HG03135 (cell line): Measurements from ENCODE around the gene GNPDA2.
"Not testable (repeated sequence)": the region's sequence is repeated elsewhere in the genome, so short reads cannot be mapped to it uniquely, and the experiment has no call there.

Experiments
- ATAC-seq: cut with Tn5 transposase; IDR thresholded peaks from one replicate; pipeline ENCODE4 v1.9.1; 2021; ENCODE audit warnings: mild to moderate bottlenecking, moderate library complexity; ENCODE audit not compliant: unreplicated experiment

GNPDA2 gene

DNA sequence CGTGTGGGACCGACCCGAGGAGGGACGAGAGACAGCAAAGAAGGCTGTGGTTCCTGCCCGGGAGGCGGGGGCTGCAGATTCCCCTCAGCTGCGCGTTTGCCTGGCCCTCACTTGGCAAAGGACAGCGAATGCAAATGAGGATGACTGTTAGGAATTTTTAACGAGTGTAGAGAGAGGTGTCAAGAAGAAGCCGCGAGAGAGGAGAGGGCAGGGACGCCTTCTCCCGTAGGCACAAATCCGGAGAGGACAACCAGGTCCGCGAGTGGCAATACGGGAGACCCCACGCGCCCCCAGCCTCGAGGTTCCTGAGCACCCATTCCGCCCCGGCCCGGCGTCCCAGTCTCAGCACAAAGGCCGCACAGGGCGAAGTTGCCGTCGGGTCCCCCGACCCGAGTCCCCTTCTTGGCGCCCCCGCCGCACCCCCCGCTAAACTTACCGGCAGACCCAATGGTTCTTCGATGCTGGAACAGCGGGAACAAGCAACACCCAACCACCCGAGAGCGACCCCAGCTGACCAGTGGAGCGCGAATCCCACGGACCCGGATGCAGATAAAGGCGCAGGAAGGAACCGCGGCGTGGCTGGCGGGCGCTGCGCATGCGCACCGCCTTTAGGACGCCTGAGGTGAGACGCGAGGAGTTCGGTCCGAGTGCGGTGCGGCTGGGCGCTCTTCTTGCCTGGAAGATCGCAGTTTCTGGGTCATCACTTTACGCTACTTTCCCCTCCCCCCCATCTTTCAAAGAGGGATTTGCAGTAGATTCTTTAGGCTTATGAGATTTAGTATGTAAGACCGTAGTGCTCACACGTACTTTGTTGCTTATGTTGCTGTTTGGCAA, at the start of gene GNPDA2:
Gene GNPDA2 (minus strand): TSS at position 519 of the 834 bp plus-strand sequence. CDS start 4,349 bp downstream, outside the sequence.
- ATAC-seq: peak; percentile 93

DNA sequence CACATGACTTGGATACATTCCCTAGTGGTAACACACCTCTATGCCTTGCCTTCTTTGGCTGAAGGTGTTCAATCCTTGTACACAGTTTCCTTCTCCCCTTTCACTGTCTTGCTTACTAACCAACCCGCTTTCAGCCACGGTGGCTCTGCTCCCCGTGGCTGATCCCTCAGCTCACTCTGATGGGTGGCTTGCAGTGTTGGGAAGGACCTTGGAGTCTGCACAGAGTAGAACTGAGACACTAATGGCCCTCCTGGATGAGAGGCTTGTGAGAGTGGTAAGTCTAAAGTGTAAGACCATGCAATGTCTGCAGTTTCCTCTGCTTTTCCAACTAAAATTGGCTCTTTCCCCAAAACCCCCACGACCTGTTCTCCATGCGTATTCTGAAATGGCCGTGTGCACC, 46.0 kb upstream of the GNPDA2 start:
- no peak for ATAC-seq

DNA sequence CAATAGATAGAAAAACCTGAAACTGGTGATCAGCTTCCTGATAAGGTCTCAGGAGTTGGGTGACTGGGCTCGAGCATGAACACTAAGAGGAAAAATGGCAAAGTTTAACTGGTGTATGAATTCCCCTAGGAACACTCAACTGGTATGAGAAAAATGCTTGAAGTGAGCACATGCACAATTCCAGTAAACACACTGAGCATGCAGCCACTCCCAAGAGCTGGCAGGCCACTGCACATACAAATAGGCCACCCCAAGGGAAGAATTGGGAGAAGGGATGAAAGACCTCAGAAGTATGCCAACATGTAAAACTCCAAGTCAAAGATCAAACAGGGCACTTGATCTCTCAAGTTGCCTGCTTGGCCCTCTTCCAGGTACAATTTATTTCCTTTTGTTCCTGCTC, 45.4 kb upstream of the GNPDA2 start:
- no peak for ATAC-seq

DNA sequence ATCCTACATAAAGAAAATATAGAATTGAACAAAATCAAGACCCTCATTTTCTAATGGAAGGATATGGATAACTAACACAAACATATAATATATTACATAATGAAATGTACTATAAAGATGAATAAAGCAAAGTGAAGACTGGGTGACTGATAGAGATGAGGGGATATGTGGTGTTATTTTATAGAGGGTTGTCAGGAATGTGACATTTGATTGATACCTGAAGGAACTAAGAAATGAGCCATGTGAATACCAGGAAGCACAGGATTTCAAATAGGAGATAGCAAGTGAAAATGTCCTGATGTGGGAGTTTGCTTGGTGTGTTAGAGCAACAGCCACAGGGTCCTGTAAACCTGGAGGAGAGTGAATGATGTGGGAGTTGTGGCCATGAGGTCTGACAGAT, 40.1 kb upstream of the GNPDA2 start:
- no peak for ATAC-seq

DNA sequence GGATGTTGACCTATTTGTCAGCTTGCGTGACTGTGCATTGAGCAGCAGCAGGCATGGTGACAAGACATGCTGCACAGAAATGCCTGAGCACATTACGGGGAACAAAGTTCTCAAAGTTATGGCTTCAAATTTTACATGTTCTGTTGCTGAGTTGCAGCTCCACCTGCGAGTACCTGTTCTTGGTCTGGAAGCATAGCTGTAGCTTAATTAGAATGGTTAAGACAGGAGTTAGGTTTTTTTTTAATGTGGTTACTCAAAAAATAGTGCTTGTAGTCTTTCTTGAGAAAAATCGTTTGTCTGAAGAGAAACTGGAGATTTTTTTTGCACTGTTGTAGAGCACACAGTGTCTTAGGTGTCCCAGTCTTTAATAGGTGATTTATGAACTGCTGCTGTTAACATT, 38.8 kb upstream of the GNPDA2 start:
- no peak for ATAC-seq

DNA sequence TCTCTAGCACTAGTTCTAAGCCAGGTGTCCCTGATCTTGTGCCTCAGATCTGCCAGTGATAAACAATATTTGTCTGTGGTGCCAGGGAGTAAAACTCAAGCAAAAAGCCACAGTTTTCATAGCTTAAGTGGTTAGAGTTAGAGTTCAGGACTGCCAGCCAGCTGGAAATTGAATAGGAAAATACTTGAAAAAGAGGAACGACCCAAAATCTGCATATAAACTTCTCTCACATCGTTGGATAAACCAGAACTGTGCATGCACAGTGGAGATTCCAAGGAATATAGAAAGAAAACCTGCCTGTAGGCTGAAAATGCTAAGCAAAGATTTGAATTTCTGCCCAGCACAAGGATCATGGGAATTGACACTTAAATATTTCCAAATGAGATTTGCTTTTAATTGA, 35.0 kb upstream of the GNPDA2 start:
- ATAC-seq: no peak

DNA sequence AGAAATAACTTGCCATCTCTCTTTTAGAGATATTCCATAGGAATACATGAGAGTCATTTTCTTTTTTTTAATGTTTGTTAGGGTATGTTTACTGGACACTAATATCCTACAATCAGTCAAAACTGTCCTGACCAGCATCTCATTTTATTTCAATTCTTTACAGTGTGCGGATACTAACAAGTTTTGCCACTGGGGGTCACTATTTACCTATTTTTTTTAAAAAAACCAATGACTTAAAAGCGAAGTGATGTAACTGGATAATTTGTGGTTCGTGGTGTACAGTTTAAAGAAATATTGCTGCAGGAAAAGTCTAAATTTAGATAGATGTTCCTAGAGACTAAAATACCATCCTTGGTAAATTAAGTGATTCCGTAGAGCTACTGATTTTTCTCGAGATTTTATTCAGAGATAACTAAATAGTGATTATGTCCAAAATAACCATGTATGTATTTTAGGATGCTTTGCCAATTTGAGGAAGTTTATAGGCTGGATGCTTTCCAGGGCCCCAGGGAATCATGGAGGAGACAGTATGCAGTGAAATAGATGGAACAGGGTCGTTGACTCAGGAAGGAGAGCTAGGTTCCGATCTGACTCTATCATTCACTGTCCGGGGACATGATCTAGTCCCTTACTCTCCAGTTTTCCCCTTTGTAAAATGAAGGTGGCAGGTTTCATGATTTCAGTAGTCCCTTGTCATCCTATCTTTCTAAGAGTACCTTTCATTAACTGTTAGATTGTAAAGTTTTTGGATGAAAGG, 34.0 kb upstream of the GNPDA2 start:
- peak; percentile 79 for ATAC-seq

DNA sequence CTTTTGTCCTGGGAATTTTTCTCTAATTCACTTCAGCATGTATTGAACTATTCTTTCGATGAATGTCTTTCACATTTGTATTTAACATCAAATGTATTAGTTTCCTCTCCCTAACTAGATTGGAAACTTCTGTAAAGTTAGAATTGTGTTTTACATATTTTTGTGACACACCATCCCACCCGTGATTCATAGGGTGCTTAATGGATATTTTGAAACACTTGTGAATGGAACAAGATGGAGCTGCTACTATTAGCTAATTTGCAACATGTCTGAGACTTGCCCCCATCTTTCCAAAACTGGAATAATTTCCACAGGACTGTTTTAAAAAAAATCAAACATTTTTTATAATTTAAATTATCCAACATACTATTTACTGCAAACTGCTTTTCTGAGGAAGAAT, 30.2 kb upstream of the GNPDA2 start:
- no peak for ATAC-seq

DNA sequence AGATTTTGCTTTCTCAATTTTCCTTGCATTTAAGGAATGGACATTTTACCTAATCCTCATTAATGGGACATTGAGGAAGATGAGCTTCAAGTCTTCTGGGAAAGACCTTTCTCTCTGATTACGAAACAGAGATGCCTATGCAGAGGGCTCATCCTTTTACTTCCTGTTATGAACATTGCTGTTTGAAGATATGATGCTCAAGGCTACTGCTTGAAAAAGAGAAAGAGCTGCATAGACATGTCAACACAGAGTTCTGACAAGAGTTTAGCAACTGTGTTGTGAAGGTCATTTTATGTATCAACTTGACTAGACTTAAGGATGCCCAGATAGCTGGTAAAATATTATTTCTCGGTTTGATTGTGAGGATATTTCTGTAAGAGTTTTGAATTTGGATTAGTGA, 13.8 kb upstream of the GNPDA2 start:
- no peak for ATAC-seq

DNA sequence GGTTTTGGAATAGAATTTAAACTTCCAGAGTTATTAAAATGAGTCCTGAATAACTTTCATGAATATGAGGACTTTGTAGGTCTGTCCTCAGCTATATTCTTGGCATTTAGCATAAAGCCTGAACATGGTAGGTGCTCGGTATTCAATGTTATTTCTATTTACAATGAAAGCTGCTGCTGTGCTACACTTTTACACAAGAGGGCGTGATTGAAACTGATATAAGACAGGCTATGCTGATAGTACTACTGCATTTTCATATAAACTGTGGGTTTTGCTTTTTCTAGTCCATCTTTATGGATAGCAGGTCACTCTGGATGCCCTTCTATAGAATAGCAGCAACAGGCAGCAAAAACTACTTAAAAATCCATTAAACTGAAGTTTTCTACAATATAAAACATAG, 12.3 kb upstream of the GNPDA2 start:
- no peak for ATAC-seq

DNA sequence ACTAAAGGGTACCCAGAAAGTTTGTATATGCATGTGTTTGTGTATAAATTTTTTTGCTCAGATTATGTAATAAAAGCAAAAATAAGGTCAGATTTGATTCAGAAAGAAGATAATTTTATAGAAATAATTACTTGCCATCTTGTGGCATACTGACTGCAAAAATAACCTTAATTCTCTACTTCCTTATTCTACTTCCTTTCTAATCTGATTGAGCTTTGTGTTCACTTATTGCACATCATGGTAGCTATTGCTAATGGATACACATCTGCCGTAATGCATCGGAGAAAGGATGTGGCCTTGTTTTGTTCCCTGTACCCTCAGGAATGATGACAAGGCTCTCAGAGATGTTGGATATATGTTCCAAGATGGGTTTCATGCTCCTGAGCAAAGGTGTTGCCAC, 10.5 kb upstream of the GNPDA2 start:
- no peak for ATAC-seq

DNA sequence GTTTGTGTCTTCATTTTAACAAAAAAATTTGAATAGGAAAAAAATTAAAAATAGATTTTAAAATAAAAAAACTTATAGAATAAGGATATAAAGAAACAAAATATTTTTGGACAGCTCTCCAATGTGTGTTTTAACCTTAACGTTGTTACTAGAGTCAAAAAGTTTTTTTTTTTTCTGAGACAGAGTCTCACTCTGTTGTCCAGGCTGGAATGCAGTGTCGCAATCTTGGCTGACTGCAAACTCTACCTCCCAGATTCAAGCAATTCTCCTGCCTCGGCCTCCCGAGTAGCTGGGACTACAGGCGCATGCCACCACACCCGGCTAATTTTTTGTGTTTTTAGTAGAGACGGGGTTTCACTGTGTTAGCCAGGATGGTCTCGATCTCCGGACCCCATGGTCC, 2.3 kb upstream of the GNPDA2 start:
- ATAC-seq: not testable (repeated sequence)

DNA sequence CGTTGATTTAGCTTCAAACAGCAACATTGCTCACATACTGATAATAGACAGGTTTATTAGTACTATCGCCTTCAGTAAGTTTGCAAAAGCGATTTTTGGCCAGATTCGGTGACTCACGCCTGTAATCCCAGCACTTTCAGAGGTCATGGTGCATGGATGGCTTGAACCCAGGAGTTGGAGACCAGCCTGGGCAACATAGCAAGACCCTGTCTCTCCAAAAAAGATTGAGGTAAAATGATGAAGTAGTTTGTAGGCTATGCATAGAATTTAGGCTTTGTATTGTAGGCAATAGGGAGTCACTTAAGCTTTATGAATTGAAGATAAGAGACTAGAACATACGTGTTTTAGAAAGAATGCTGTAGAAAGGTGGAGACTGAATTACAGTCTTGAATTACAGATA, 1.1 kb upstream of the GNPDA2 start:
- ATAC-seq: no peak

DNA sequence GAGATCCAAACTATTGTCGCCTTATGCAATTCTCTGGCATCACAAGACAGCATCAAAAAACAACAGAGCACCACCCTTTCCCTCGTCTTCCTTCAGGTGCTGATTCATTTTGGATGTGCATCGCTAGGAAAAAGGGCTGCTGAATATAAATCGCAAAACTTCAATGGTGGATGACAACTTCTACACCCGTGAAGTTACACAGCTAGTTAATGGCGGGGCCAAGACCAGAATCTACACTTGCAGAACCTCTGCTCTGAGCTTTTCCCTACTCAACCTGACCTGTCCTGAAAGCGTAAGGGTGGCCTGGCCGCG, 674 bp downstream of the GNPDA2 start:
- ATAC-seq: peak; percentile 36

DNA sequence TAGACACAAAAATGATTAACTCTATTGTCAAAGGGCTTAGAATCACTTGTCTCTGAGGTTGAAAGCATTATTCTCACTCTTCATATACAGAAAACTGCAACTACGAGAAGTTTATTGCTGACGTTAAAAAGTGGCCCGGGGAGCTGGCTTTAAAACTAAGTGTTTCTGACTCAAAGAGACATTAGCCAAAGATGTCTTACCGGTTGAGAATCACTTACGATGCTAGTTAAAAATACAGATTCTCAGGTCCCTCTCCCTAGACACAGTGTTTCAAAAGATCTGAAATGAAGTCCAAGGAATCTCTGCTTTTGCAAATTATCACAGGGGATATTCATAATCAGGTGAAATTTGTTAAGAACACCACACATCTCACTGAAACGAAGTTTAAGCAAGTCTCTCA, 1.2 kb downstream of the GNPDA2 start:
- no peak for ATAC-seq

DNA sequence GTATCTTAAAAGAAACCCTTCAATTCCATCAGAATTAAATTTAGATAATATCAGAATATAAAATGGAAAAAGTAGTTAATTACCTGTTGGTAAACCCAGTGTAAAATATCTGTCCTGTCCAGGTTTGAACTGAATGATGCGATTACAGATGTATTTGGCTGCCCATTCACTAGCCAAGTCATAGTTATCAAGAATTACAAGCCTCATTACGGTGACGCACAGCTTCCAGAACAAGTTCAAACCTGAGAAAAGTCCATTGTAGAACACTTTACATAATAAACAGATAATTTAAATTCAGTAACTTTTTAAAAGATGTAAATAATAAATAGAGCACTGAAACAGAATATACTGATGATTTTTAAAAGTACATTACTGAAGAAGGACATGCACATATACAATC, 4.4 kb downstream of the GNPDA2 start:
- no peak for ATAC-seq

DNA sequence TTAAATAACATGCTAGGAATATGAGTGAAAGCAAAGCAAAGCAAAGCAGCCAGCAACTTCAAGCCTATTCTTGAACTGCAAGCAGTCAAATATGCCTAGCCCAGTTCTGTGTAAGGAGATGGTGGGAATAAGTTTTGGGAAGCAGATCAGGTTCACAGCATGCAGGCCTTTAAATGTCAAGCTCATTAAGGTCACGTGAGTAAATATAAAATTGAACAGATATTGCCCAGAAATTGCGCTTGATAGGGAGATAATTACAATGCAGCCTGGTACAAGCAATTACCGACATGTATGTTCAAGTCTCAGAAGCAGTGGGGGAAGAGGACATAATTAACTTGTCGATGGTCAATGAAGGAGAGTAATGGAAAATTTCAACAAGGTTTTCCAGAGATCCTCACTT, 6.0 kb downstream of the GNPDA2 start:
- ATAC-seq: no peak

DNA sequence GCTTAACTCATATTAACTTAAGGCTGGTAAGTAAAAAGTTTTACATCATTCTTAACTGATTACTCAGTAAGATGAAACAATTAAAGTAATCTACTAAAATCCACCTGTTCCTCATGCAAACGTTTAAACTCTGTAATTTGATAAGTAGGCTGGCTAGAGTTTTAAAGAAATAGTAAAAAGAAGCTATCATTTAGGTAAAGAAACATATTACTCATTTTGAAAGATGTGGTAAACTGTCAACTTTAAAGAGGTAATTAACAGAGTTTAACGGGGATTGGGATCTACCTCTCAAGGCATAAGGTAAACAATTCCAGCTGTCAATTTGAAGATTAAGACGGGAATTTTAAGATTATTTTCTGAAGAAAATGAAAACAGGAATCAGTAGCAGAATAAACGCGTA, 9.8 kb downstream of the GNPDA2 start:
- ATAC-seq: no peak

DNA sequence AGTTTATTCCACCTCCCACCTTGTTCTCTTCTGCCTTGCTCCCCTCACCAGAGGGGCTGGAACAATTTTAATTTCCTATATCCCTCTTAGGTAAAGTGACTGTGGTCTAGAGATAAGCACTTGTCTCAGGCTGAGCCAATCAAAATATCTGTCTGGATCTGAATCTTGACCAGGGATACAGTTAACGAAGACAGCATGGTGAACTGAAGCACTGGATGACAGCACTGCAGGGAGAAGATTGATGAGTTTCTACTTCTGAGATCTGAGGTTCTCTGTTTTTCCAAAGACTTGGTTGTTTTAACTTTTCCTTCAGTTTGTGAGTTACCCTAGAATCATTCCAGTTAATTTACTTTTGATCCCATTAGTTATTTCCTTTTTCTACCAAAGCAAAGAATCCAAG, 13.2 kb downstream of the GNPDA2 start:
- no peak for ATAC-seq

DNA sequence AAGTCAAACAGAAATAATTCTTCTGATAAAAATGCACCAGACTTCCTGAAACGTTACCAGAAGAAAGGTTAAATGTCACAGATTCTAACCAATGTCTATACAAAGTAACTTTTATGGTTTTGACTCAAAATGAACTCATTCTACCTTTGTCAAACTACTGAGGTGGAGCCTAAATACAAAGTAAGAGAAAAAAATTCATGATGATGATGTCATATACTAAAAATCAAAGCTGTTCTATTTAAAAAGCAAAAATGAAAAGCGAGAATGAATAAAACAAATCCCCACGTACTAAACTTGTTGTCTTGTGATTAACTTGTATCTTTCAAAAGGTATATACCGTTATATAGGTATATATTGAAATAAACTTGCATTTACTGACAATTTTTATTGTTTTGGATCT, 21.7 kb downstream of the GNPDA2 start:
- ATAC-seq: no peak

DNA sequence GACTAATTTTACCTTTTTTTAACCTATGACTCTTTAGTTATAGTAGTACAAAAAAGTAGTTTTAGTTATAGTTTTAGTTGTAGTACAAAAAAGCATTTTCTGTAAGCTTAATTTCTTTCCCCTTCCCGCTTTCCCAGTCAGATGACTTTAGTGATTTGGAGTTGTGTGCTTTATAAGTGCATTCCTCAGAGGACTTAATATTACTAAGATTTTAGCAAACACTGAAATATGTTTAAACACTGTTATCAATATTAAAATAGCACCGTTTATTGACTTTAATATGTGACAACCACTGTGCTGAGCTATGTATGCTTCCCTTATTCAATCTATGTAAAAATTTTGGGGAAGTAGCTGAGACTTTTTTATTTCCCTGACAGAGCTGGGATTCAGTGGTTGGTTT, 25.3 kb downstream of the GNPDA2 start:
- ATAC-seq: no peak

DNA sequence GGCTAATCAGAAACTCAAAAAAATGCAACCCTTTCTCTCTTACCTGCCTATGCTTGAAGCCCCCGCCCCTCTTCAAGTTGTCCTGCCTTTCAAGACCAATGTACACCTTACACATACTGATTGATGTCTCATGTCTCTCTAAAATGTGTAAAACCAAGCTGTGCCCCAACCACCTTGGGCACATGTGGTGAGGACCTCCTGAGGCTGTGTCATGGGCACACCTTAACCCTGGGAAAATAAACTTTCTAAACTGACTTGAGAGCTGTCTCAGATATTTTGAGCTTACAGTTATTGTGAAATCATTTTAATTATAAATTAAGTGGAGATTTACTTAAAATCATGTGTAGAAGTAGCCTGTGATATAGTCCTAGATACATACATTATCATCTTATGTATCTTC, 25.9 kb downstream of the GNPDA2 start:
- no peak for ATAC-seq

DNA sequence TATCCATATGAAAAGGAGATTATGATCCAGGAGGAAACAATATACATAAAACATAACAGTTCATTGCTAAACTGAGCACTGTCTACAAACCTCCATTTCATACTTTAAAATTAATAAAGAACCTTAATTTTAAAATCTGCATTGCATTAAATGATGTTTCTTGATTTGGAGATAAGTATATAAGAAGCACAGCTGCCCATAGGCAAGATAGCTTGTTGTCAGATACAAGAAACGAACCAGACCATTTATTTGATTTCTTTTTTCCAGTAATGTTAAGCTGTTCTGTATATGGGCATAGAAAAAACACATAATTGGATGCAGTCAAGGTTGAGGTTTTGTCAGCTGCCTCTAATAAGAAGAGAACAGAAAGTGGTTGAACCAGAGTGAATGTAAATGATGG, 41.7 kb downstream of the GNPDA2 start:
- no peak for ATAC-seq
